ENCODE measurements around the gene REG3A. TPM values are rescaled to one million over a fixed set of nuclear protein-coding genes. Genes with fewer than 3 reads are reported as not detected.

Gene REG3A
- total RNA-seq, 4 donors from 2014 or later, result not detected

DNA sequence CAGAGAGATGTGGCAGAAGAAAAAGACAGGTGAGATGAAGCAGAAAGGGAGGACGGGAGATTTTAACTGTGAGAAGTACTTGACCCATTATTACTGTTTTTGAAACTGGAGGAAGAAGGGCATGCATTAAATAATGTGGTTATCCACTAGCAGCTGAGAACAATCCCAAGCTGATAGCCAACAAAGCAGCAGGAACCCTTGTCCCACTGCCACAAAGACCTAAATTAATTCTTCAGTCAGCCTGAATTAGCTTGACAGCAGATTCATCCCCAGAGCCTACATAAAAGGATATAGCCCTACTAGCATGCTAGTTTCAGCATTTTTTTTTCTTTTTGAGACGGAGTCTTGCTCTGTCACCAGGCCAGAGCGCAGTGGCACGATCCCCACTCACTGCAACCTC lies 19.5 kb upstream of the REG3A start:
- DNase-seq (ENCODE audit: low spot score) (no peak), ATAC-seq (ENCODE audit: low FRiP score) (no peak)
- TF ChIP-seq, protein P1, sequence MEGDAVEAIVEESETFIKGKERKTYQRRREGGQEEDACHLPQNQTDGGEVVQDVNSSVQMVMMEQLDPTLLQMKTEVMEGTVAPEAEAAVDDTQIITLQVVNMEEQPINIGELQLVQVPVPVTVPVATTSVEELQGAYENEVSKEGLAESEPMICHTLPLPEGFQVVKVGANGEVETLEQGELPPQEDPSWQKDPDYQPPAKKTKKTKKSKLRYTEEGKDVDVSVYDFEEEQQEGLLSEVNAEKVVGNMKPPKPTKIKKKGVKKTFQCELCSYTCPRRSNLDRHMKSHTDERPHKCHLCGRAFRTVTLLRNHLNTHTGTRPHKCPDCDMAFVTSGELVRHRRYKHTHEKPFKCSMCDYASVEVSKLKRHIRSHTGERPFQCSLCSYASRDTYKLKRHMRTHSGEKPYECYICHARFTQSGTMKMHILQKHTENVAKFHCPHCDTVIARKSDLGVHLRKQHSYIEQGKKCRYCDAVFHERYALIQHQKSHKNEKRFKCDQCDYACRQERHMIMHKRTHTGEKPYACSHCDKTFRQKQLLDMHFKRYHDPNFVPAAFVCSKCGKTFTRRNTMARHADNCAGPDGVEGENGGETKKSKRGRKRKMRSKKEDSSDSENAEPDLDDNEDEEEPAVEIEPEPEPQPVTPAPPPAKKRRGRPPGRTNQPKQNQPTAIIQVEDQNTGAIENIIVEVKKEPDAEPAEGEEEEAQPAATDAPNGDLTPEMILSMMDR (IDR thresholded peaks at IDR 0.05), result no peak

DNA sequence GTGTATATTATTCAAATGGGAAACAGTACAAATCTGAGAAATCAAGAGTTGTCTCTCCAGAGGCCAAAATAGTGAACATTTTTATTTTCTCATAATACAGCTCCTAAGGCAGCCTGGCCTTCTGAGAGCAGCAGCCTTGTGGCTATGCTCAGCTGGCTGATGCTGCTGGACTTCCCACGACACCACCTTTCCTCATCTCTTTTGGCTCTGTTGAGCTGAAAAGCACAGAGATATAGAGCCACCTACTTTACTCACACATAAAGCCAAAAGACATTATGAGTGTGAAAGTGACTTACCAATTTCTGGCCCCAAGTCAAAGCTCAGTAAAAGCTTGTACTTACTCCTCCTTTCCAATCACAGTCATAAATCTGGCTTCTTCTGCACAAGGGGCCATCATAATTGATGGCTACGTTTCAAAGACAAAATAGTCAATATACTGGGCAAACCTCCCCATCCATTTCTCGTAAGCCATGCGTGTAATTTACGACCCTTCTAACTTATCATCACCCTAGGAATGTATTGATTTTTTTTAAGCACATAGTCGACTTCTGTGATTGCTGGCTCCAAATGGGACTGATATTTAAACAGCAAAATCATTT lies 18.6 kb upstream of the REG3A start:
- TF ChIP-seq, protein P1 (IDR thresholded peaks at IDR 0.05), result no peak
- ATAC-seq (ENCODE audit: low FRiP score) (no peak), DNase-seq (ENCODE audit: low spot score) (no peak)

DNA sequence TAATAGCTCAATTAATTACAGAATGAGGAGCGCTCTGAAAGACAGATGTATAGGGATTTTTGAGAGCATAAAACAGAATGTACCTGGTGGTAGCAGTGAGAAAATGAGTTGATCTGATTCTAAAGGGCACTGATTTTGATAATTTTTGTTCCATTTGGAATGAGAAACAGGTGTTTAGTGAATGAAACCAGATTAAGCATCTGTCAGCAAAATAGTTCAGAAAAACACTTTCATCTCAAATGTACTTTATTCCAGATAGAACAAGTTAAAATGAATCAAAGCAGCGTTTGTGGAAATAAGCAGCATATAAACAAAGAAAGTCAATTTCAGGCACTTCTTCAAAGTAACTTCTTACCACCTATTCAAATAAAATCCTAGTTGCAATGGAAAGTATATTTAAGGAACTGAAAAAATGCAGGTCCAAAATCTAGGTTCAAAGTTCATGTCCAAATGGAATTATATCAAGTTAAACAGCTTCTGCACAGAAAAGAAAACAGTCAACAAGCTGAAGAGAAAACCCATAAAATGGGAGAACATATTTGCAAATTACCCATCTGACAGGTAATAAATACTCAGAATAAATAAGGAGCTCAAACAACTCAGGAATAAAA lies 11.9 kb upstream of the REG3A start:
- no peak for ATAC-seq (ENCODE audit: low FRiP score)
- TF ChIP-seq, protein P1 (IDR thresholded peaks at IDR 0.05), result no peak

DNA sequence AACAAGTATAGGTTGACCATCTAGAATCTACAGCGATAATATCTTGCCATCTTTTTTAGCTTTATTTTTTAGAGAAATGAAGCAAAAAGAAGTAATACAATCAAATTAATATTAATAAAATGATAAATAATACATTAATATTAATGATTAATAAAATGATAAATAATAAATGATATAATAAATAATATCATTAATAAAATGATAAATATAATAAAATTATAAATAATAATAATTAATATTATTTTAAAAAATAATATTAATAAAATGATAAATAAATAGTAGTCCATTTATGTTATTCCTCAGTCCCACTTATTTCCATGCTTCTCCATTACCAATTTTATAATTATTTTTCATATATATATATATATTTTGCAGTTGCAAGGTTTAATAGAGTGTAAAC lies 3.2 kb upstream of the REG3A start:
- no peak for DNase-seq (ENCODE audit: low spot score)
- no peak for ATAC-seq (ENCODE audit: low FRiP score)
- TF ChIP-seq, protein P1 (IDR thresholded peaks at IDR 0.05), result no peak

More for the DNA sequence above, 11.9 kb upstream of the REG3A start:
- DNase-seq (ENCODE audit: low spot score), result no peak

DNA sequence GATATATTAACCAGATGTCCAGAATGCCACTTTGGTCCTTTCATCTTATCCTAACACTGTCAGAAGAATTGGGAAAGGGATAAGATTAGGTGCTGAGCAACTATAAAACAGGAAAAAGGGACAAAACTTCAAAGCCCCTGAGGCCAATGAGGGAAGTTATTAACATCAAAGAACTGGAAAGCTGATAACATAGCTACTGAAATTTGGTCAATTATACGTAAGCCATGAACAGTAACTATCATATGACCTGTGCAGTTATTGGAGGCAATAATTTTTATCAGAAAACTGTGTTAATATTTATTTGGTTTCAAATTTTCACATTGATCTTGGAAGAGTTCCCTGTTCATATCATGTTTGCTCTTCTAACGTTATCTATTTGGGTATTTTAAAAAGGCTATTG lies 2.6 kb upstream of the REG3A start:
- TF ChIP-seq, protein P1 (IDR thresholded peaks at IDR 0.05), result no peak

DNA sequence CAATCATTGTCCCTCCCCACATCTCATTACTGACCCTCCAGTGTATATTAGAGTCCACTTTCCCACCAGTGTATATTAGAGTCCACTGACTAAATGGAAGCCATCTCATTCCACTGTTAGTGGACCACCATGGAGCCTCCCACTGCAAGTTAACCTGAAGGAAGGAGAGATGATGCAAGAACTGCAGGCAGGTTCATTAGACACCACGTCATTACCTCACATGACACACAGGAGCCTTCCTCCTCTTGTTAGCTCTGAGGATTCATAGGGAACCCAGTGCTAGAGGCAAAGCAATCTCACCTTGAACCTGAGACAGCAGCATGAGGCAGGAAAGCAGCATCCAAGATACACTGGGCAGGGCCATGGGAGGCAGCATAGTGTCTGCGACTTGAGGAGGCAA lies 523 bp downstream of the REG3A start:
- no peak for ATAC-seq (ENCODE audit: low FRiP score)
- no peak for DNase-seq (ENCODE audit: low spot score)
- TF ChIP-seq, protein P1 (IDR thresholded peaks at IDR 0.05), result no peak

More for the DNA sequence above, 2.6 kb upstream of the REG3A start:
- no peak for ATAC-seq (ENCODE audit: low FRiP score)
- DNase-seq (ENCODE audit: low spot score), result no peak

Data from omental fat pad (tissue), 4 donors.